GM12878 (cell line): ENCODE data around the gene ARAP1. TPM values are rescaled to one million over a fixed set of nuclear protein-coding genes. Genes with fewer than 3 reads are reported as not detected.
A peak's percentile ranks its signal among the peaks of the same experiment; 100 is the strongest.

ENCODE experiments used
- ATAC-seq: fragments of 200-7000 bp; cut with Tn5 transposase; 3 replicates; pipeline ENCODE4 v1.9.1; 2020; ENCODE audit warnings: mild to moderate bottlenecking, moderate library complexity
- BruUV-seq: library from RNA; stranded (reverse); fragments of 400-500 nt; replicated peaks from 2 replicates; lab custom pipeline; 2021; lab: Mats Ljungman, UMichigan
- CTCF ChIA-PET: fragments of 300-600 bp; sonication (Branson Sonifier 250); formaldehyde crosslinking; extraction: SDS; loops from one replicate; lab custom pipeline; 2021; ENCODE audit warnings: inconsistent platforms; lab: Yijun Ruan, JAX
- POLR2A ChIA-PET: fragments of 350-600 bp; formaldehyde crosslinking; extraction: SDS; loops from one replicate; lab custom pipeline; 2021; ENCODE audit warnings: inconsistent platforms; lab: Charles Lee
- RAD21 ChIA-PET: fragments of 300-600 bp; sonication (Branson Sonifier 250); formaldehyde crosslinking; loops from one replicate; lab custom pipeline; 2023; ENCODE audit warnings: antibody characterized with exemption; ENCODE audit not compliant: unreplicated experiment; lab: Charles Lee
- SMC1A ChIA-PET: fragments of 300-600 bp; sonication (Branson Sonifier 250); formaldehyde crosslinking; loops from one replicate; lab custom pipeline; 2023; ENCODE audit not compliant: unreplicated experiment, uncharacterized antibody; lab: Charles Lee
- DNase-seq: peaks from one replicate; pipeline ENCODE4 v3.0.0-alpha.2; 2011; ENCODE audit warnings: low read depth, low spot score
- FAIRE-seq: peaks from 3 replicates; lab custom pipeline; 2011; peaks lifted over from hg19 to GRCh38; lab: Jason Lieb, UNC
- H2AFZ ChIP-seq: 2 replicates; pipeline ENCODE4 v1.6.0; 2011; ENCODE audit warnings: low read depth, low read length, control low read depth; ENCODE audit not compliant: control insufficient read depth
- H3K27ac ChIP-seq: 2 replicates; pipeline ENCODE4 v1.5.1; 2011; ENCODE audit warnings: control low read depth; ENCODE audit not compliant: control insufficient read depth, insufficient read depth
- H3K27me3 ChIP-seq, 2 experiments: replicated peaks in 1 of 2; 2 replicates each; pipeline versions ENCODE4 v1.6.0 to v1.6.1; 2011; ENCODE audit warnings: low read length in 1 of 2; ENCODE audit not compliant: control insufficient read depth in 2 of 2, insufficient read depth in 2 of 2
- H3K36me3 ChIP-seq, 2 experiments: 2 replicates each; pipeline ENCODE4 v1.5.1; 2011; ENCODE audit warnings: low read length in 1 of 2; ENCODE audit not compliant: control insufficient read depth in 2 of 2, insufficient read depth in 2 of 2
- H3K4me1 ChIP-seq: 2 replicates; pipeline ENCODE4 v1.6.1; 2011; ENCODE audit warnings: mild to moderate bottlenecking, low read length, moderate library complexity, mixed read lengths; ENCODE audit not compliant: control insufficient read depth, insufficient read depth
- H3K4me2 ChIP-seq: 2 replicates; pipeline ENCODE4 v1.6.0; 2011; ENCODE audit warnings: control low read depth; ENCODE audit not compliant: control insufficient read depth, insufficient read depth
- H3K4me3 ChIP-seq: fragments of 200-600 bp; sonication (generic); 2 replicates; pipeline ENCODE4 v1.5.1; 2016
- H3K79me2 ChIP-seq: 2 replicates; pipeline ENCODE4 v1.6.0; 2011; ENCODE audit warnings: low read length; ENCODE audit not compliant: control insufficient read depth, insufficient read depth
- H3K9ac ChIP-seq: 2 replicates; pipeline ENCODE4 v1.8.0; 2011; ENCODE audit warnings: low read length, control low read depth, mixed read lengths; ENCODE audit not compliant: control insufficient read depth, insufficient read depth
- H3K9me3 ChIP-seq: replicated peaks from 3 replicates; pipeline ENCODE4 v1.5.1; 2011; ENCODE audit warnings: mild to moderate bottlenecking, low read length; ENCODE audit not compliant: control insufficient read depth, insufficient read depth
- H4K20me1 ChIP-seq: 2 replicates; pipeline ENCODE4 v1.6.0; 2011; ENCODE audit not compliant: control insufficient read depth, insufficient read depth
- CREM ChIP-seq: IDR thresholded peaks from 2 replicates; pipeline ENCODE4 v1.6.1; 2014; ENCODE audit warnings: antibody characterized with exemption, low read depth
- DPF2 ChIP-seq: fragments of 450-650 bp; IDR thresholded peaks from 2 replicates; pipeline ENCODE4 v1.6.1; 2017; ENCODE audit warnings: mild to moderate bottlenecking
- EED ChIP-seq: sonication (generic); IDR thresholded peaks from 2 replicates; pipeline ENCODE4 v1.6.1; 2016; ENCODE audit warnings: antibody characterized with exemption, low read depth
- EGR1 ChIP-seq, 2 experiments: IDR thresholded peaks; 1 replicate in 1 of 2; 2 replicates in 1 of 2; pipeline ENCODE4 v1.6.1; 2011 to 2012; ENCODE audit warnings: low read depth in 2 of 2, low read length in 2 of 2, borderline replicate concordance in 1 of 2, mild to moderate bottlenecking in 1 of 2, moderate library complexity in 1 of 2
- ETV6 ChIP-seq, 2 experiments: fragments of 450-650 bp in 1 of 2; IDR thresholded peaks in 1 of 2; conservative IDR thresholded peaks in 1 of 2; 2 replicates each; pipeline ENCODE4 v1.6.1; 2014; ENCODE audit warnings: antibody characterized with exemption in 1 of 2, borderline replicate concordance in 1 of 2, low read depth in 1 of 2, mild to moderate bottlenecking in 1 of 2, moderate library complexity in 1 of 2
- IKZF1 ChIP-seq: fragments of 450-650 bp; conservative IDR thresholded peaks from 2 replicates; pipeline ENCODE4 v1.6.1; 2017; ENCODE audit warnings: antibody characterized with exemption, mild to moderate bottlenecking
- JUND ChIP-seq: IDR thresholded peaks from 2 replicates; pipeline ENCODE4 v1.6.1; 2012; ENCODE audit warnings: low read depth, mild to moderate bottlenecking, low read length, improper control_type of control experiment, moderate library complexity
- MTA2 ChIP-seq: fragments of 450-650 bp; IDR thresholded peaks from 2 replicates; pipeline ENCODE4 v1.6.1; 2016; ENCODE audit warnings: low read depth, mild to moderate bottlenecking, moderate library complexity
- PAX5 ChIP-seq: IDR thresholded peaks from 2 replicates; pipeline ENCODE4 v1.6.1; 2011; ENCODE audit warnings: low read depth, low read length, borderline replicate concordance
- PAX8 ChIP-seq: fragments of 450-650 bp; IDR thresholded peaks from 2 replicates; pipeline ENCODE4 v1.6.1; 2017; ENCODE audit warnings: mild to moderate bottlenecking, moderate library complexity
- RELA ChIP-seq: fragments of 450-650 bp; IDR thresholded peaks from 2 replicates; pipeline ENCODE4 v1.8.0; 2014; ENCODE audit warnings: borderline replicate concordance; ENCODE audit not compliant: partially characterized antibody
- SPI1 ChIP-seq: IDR thresholded peaks from 2 replicates; pipeline ENCODE4 v1.6.1; 2011; ENCODE audit warnings: low read depth, mild to moderate bottlenecking, low read length, moderate library complexity, borderline replicate concordance; ENCODE audit not compliant: insufficient read depth
- SUPT20H ChIP-seq: IDR thresholded peaks from 2 replicates; pipeline ENCODE4 v1.6.1; 2011; ENCODE audit warnings: low read depth, mild to moderate bottlenecking, low read length, moderate library complexity, borderline replicate concordance; ENCODE audit not compliant: control insufficient read depth
- TCF12 ChIP-seq: IDR thresholded peaks from 2 replicates; pipeline ENCODE4 v1.6.1; 2011; ENCODE audit warnings: low read depth, mild to moderate bottlenecking, low read length
- TCF3 ChIP-seq: IDR thresholded peaks from 2 replicates; pipeline ENCODE4 v1.6.1; 2012; ENCODE audit warnings: low read depth, mild to moderate bottlenecking, low read length, borderline replicate concordance; ENCODE audit not compliant: insufficient read depth
- ZNF384 ChIP-seq: IDR thresholded peaks from 2 replicates; pipeline ENCODE4 v1.6.1; 2012; ENCODE audit warnings: low read depth, mild to moderate bottlenecking, low read length, improper control_type of control experiment, borderline replicate concordance
- WGBS: methylation state at CpG from one replicate; pipeline ENCODE4 v1.1.6; 2016; ENCODE audit warnings: low lambda C conversion rate; ENCODE audit not compliant: insufficient replicate concordance, insufficient coverage; ENCODE audit errors: missing lambda C conversion rate; 5-methylcytosine and 5-hydroxymethylcytosine counted together
- in situ Hi-C: fragments of 300-500 bp; cut with MboI; formaldehyde crosslinking; loops from 9 replicates; pipeline ENCODE4 v1.14.3; 2018; ENCODE audit warnings: mixed read lengths
- intact Hi-C: fragments of 100-400 bp; cut with micrococcal nuclease; formaldehyde crosslinking; loops from one replicate; pipeline ENCODE4 v1.14.2; 2022; ENCODE audit not compliant: unreplicated experiment
- polyA plus RNA-seq, 11 experiments: library from polyadenylated mRNA; depleted of rRNA in 4 of 11; unstranded in 6 of 11; stranded (reverse) in 5 of 11; fragments of >200 nt; fragmentation: Nextera tagmentation in 4 of 11; fragmentation: Illumina TruSeq in 1 of 11; extraction: Ambion mirVana in 4 of 11; extraction: Trizol in 1 of 11; gene quantifications; 1 replicate in 1 of 11; 2 replicates in 10 of 11; pipeline versions ENCODE4 v1.2.1 to v1.2.3, GENCODE V29; 2011 to 2016; ENCODE audit warnings: inconsistent platforms in 2 of 11, missing spikeins in 2 of 11, low read depth in 1 of 11
- total RNA-seq, 4 experiments: library from RNA; depleted of rRNA in 3 of 4; stranded (reverse); fragments of >200 nt in 3 of 4; fragmentation: Illumina TruSeq in 1 of 4; extraction: Trizol in 1 of 4; gene quantifications; 2 replicates each; pipeline versions ENCODE4 v1.2.1 to v1.2.3, GENCODE V29; 2013 to 2021
- TF ChIP-seq, protein P1 (sequence below): fragments of 450-650 bp; IDR thresholded peaks from 2 replicates; pipeline ENCODE4 v1.6.1; 2017; ENCODE audit warnings: antibody characterized with exemption, mild to moderate bottlenecking, moderate library complexity

Gene ARAP1
- total and polyA plus RNA-seq, 10 of the 15 experiments (the other 5 are each of a cell fraction or from before 2014, with no cell fraction given), result 0.55 to 102 (median 51.0) TPM

DNA sequence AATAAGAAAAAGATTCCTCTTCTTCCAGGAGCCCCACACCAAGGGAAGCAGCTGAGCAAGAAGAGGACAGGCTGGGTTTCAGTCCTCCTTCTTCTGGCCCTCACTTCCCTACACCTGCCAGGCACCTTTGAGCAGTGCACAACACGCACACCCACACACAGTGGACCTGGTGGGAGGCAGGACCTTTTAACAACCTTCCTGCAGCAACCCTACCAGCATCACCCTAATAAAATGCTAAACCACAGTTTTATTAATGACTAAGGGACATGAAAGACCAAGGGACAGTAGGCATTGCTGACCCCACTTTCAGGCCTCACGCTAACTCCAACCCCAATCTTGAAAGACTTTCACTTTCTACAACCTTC lies 12.2 kb downstream of the ARAP1 start:
- no TSS peak for BruUV-seq
- Histone ChIP-seq H3K79me2 (peaks cover 87% of the 10 kb centered on the region), H3K4me1 (peaks cover 83% of the 10 kb centered on the region), H3K4me2 (peak overlapping the region; percentile 99), H3K9me3 (no peaks in the 10 kb centered on the region), H3K9ac (peak overlapping the region; percentile 77), H3K4me3 (peak overlapping the region; percentile 65; the same call in 1 of the 2 replicates), H4K20me1 (no peaks in the 10 kb centered on the region), H2AFZ (no peak overlapping the region), H3K27ac (peak overlapping the region; percentile 98), H3K36me3 (no peaks in the 10 kb centered on the region; a peak in 1 of 4 replicates), H3K27me3 (no peaks in the 10 kb centered on the region)
- ChIA-PET SMC1A (interaction anchor here (0.6 to 5.4 kb wide), 8 partner anchors 10 to 437 kb away, joined by 3 to 41 read pairs (median 8); partner anchors contain the start of genes ATG16L2 and STARD10), POLR2A (interaction anchor here (0.5 to 5.9 kb wide), 8 partner anchors 10 to 76 kb away, joined by 3 to 40 read pairs (median 6); partner anchors contain the start of genes ARAP1 and STARD10), CTCF (interaction anchor here (0.7 to 7.5 kb wide), 7 partner anchors 10 to 76 kb away, joined by 3 to 89 read pairs (median 4); partner anchors contain the start of gene STARD10), RAD21 (interaction anchor here (0.6 to 8.2 kb wide), 9 partner anchors 10 to 73 kb away, joined by 3 to 55 read pairs (median 4); partner anchors contain the start of gene STARD10)
- DNase-seq (no peak), ATAC-seq (peak; percentile 9), FAIRE-seq (peak; percentile 27)
- intact Hi-C loops, result loop anchor here (5.0 to 10.0 kb wide), 4 partner anchors 52 to 415 kb away; partner anchors contain the start of genes ATG16L2 and STARD10
- 5% methylated on average over 2 of the region's 2 CpGs for WGBS
- in situ Hi-C loops, result no loop called here
- TF ChIP-seq DPF2 (peak; percentile 71; the same call in 1 of the 2 replicates), CREM (0 out of 2 replicates have a peak, but pooled peaks have one; percentile 26), PAX8 (no peak), IKZF1 (peak; percentile 72), ZNF384 (no peak), TCF3 (peak; percentile 49; the same call in 1 of the 2 replicates), PAX5 (0 out of 2 replicates have a peak, but pooled peaks have one; percentile 23), ETV6 (conservative IDR thresholded peaks at IDR 0.05 in 1 of 2, IDR thresholded peaks at IDR 0.05 in 1 of 2; ENCODE audit: borderline replicate concordance in 1 of 2, low read depth in 1 of 2) (peak in 1 of 2 experiments; percentile 68; a peak in 2 of 4 replicates), EED (peak; percentile 74; the same call in 1 of the 2 replicates), RELA (no peak), MTA2 (peak; percentile 39), EGR1 (IDR thresholded peaks at IDR 0.05; ENCODE audit: borderline replicate concordance in 1 of 2, low read depth in 2 of 2, low read length in 2 of 2) (0 out of 3 replicates have a peak, but pooled peaks of 1 of the 2 experiments have one; percentile 58), SPI1 (peak; percentile 53; the same call in 1 of the 2 replicates), JUND (no peak), TCF12 (0 out of 2 replicates have a peak, but pooled peaks have one; percentile 62), SUPT20H (no peak)
- TF ChIP-seq, protein P1, sequence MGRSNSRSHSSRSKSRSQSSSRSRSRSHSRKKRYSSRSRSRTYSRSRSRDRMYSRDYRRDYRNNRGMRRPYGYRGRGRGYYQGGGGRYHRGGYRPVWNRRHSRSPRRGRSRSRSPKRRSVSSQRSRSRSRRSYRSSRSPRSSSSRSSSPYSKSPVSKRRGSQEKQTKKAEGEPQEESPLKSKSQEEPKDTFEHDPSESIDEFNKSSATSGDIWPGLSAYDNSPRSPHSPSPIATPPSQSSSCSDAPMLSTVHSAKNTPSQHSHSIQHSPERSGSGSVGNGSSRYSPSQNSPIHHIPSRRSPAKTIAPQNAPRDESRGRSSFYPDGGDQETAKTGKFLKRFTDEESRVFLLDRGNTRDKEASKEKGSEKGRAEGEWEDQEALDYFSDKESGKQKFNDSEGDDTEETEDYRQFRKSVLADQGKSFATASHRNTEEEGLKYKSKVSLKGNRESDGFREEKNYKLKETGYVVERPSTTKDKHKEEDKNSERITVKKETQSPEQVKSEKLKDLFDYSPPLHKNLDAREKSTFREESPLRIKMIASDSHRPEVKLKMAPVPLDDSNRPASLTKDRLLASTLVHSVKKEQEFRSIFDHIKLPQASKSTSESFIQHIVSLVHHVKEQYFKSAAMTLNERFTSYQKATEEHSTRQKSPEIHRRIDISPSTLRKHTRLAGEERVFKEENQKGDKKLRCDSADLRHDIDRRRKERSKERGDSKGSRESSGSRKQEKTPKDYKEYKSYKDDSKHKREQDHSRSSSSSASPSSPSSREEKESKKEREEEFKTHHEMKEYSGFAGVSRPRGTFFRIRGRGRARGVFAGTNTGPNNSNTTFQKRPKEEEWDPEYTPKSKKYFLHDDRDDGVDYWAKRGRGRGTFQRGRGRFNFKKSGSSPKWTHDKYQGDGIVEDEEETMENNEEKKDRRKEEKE, result no peak
